Cerebellar nuclear complex (tissue), 1 donor: Measurements from ENCODE around the gene RAI14.

Experiments used
- DNase-seq, 2 experiments: peaks; one replicate each; lab custom pipeline; 2025; lab: John Stamatoyannopoulos, UW

The RAI14 gene

GRCh38 chr5:34677428-34677827 is 21.3 kb downstream of the RAI14 start:
- DNase-seq: no peak

DNA sequence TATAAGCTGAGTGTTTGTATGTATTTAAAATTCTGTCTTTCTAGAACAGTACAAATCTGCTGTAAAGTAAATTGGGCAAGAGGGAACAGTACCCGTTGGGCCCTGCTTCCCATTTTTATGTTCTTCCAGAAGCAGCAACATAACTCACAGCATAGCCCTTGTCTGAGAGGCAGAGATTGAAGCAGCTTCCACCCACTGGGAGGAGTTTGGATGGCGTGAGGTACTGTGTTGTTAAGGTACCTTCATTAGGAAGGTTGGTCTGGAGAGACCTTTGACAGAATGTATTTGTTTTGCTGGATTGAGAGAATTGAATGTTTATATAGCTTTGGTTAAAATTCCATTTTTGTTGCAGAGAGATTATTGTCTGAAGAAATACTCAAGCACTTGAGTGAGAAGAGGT is 24.8 kb downstream of the RAI14 start:
- DNase-seq: no peak

- DNase-seq: no peak
These were observed 26.9 kb downstream of the RAI14 start for GRCh38 chr5:34682926-34683623.

GRCh38 chr5:34684281-34684979 is 28.3 kb downstream of the RAI14 start:
- DNase-seq: no peak

DNA sequence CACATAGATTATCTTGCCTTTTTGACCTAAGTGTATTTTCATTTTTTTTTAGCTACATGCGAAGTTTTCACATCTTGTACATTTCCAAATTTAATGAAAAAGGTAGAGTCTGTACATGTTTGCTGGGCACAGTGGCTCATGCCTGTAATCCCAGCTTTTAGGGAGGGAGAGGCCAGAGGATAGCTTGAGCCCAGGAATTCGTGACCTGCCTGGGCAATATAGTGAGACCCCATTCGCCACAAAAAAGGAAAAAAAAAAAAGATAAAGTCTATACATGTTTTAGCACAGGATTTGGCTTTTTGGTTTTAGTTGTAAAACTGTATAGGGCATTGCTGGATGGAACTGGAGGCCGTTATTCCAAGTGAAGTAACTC is 28.8 kb downstream of the RAI14 start:
- no peak for DNase-seq

DNA sequence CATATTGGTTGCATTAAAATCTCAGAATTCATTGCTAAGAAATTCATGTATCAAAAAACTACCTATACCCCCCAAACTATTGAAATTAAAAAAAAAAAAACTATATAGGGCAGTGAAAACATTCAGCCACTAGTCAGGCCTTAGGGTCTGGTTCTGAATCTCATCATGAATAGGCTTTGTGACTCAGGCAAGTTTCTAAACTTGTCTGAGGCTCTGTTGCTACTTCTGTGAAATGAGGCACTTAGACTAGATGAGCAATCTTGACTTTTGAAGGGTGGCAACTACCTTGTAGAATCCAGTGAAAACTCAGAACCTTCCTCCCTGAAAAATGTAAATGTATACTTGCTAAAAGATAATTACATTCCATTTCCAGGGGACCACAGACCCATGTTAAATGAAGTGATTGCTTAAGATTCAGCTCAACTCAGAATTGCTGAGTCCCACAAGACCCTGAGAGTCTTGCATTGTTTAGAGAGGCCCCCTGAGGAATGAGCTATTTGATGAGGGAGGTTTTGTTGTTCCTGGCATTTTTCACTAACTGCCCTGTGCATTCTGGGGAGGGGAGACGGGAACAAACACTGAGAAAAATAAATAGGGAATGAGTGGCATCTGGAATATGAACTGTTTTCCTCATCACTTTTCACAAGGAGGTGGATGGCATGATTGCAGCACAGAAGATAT is 29.5 kb downstream of the RAI14 start:
- no peak for DNase-seq

- no peak for DNase-seq
These were observed 30.7 kb downstream of the RAI14 start for GRCh38 chr5:34686762-34687268.

- DNase-seq: no peak
These were observed 31.3 kb downstream of the RAI14 start for GRCh38 chr5:34687269-34688011.

- DNase-seq: no peak
These were observed 32.1 kb downstream of the RAI14 start for GRCh38 chr5:34688015-34688810.

GRCh38 chr5:34690301-34690700 is 34.2 kb downstream of the RAI14 start:
- DNase-seq: no peak

DNA sequence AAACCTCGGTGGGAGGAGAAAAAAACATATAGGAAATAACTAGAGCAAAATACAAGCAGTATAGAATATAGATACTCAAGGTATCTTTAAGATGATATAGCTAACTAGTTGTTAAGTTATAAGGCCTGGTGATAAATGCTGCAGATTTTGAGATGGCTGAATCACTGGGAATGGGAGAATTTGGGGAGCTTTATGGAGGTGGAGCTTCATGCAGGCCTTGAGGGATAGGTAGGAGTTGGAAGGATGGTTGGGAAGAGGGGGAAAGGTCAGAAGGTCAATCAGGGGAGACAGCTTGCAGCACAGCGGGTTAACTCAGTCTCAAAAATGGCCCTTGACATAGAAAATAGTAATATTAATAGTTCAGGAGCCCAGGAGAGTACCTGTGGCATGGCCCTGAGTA is 34.8 kb downstream of the RAI14 start:
- DNase-seq: no peak

DNA sequence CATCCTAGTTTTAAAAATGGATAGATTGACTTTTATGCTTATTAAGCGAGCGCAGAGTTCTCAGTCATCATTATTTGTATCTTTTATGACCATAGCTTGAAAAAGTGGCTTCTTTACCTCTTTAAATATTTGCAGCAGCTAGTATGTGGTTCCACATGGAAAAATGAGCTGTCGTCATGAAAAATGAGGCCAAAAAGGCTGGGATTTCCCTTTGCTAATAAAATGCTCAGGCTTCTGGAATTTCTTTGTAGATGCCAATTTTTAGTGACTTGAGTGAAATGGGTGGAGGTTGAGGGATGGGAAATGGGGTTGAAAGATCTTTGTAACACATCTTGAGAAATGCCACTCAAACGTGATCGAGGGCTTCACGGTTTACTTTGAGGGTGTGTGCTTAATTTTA is 35.2 kb downstream of the RAI14 start:
- DNase-seq: no peak

- peak; percentile 8 to 50 for DNase-seq
These were observed 36.7 kb downstream of the RAI14 start for GRCh38 chr5:34692786-34693185.

DNA sequence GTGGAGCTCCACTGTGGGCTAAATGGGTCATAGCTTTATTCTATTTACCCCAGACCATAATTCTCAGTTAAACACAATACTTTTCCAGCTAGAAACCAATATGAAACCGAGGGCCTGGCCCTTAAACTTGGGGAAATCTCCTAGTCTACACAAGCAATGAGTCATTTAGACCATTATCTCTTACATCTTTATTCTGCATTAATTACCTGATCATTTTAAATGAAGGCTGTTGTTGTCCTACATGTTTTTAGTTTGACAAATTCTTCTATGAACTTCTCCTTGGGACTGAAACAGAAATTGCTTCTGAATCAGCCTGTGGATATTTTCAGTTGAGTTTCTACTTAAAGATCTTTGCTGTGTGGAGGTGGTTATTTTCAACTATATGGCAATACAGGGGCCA is 37.9 kb downstream of the RAI14 start:
- no peak for DNase-seq

DNA sequence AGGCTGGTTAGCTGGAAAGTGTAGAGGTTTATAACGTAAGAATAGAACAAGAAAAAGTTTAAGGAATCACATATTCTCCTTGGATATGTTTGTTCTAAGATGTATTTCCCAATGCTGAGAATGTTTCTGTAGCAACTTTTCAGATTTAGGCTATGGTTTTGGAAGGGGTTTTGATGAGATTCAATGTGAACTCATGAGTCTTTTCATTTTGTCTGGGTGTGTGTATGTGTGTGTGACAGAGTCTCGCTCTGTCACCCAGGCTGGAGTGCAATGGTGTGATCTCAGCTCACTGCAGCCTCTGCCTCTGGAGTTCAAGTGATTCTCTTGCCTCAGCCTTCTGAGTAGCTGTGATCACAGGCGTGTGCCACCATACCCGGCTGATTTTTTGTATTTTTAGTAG is 38.6 kb downstream of the RAI14 start:
- no peak for DNase-seq

- no peak for DNase-seq
These were observed 39.3 kb downstream of the RAI14 start for GRCh38 chr5:34695275-34696027.

DNA sequence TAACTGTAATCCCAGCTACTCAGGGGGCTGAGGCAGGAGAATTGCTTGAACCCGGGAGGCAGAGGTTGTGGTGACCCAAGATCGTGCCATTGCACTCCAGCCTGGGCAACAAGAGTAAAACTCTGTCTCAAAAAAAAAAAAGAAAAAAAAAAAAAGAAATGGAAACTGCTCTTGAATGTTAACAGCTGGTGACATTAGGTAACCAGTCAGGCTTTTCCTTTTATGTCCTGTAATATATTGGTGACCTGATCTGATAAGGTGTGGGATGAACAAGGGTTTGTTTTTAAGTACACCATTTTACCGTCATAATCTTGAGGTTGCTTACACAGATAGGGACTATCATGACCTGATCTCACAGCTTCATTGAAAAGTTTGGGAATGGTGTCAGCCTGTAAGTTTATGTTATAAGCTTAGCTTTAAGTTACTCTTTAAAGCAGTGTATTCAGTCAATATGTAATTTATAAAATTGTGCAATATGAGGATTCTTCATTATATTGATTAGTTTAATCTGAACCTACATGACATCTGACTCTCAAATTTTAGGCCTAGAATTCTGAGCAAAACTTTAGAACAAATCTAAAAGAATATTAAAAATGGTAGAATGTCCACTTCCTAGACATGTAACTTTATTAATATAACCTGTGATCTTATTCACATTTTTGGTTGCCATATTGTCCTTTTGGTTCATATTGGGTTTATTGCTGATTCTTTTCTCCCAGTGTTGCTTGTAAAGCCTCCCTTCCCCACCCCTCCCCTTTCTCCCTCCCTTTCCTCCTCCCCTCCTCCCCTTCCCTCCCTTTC is 41.4 kb downstream of the RAI14 start:
- no peak for DNase-seq

GRCh38 chr5:34698109-34698419 is 41.9 kb downstream of the RAI14 start:
- no peak for DNase-seq

DNA sequence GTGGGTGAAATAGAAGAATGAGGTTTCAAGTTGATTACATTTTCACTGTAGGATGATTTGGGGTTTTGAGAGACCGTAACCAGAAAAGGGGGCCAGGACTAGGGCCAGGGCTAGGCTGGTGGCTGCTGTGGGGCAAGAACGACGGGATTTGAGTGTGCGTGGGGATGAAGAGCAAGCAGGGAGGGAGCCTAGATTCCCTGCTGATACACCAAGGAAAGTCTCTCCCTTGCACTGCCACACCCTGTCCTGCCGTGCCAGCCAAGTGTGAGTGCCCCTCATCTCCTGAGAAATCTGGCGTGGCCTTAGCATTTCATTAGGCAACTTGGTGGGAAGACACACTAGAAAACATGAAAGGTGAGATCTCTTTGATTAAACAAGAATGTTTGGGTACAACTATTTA is 42.6 kb downstream of the RAI14 start:
- DNase-seq: no peak
